Body of pancreas (tissue), 4 donors: Measurements from ENCODE around the gene LRRC59.

Source experiments
- CTCF ChIP-seq, 7 experiments: fragments of 450-650 bp in 4 of 7; fragments of 200-600 bp in 3 of 7; sonication (generic) in 3 of 7; IDR thresholded peaks; one replicate each; pipeline ENCODE4 v1.5.1; 2016 to 2019; ENCODE audit warnings: antibody characterized with exemption in 7 of 7
- POLR2A ChIP-seq, 3 donors: fragments of 450-650 bp; IDR thresholded peaks; one replicate each; pipeline ENCODE4 v1.6.1; 2016; ENCODE audit warnings: antibody characterized with exemption in 3 of 3, mild to moderate bottlenecking in 2 of 3

GRCh38 chr17:50430821-50431618 is 33.7 kb upstream of the LRRC59 start:
- TF ChIP-seq CTCF (IDR thresholded peaks at IDR 0.05) (no peak), POLR2A (IDR thresholded peaks at IDR 0.05) (no peak)
